Epithelial cell of proximal tubule (primary cell): ENCODE data around the gene KRTAP10-3. TPM values are rescaled to one million over a fixed set of nuclear protein-coding genes. Genes with fewer than 3 reads are reported as not detected.

ENCODE experiments used
- DNase-seq: peaks from one replicate; pipeline ENCODE4 v3.0.0-alpha.2; 2011; ENCODE audit warnings: low read depth
- H3K4me3 ChIP-seq: 2 replicates; pipeline ENCODE4 v1.5.1; 2011; ENCODE audit warnings: low read depth, mild to moderate bottlenecking, low read length
- CTCF ChIP-seq: conservative IDR thresholded peaks from 2 replicates; pipeline ENCODE4 v1.5.1; 2012; ENCODE audit warnings: low read depth, mild to moderate bottlenecking, low read length
- total RNA-seq: library from RNA; depleted of rRNA; stranded (reverse); fragments of >200 nt; gene quantifications from 2 replicates; pipeline ENCODE4 v1.2.3, GENCODE V29; 2015

KRTAP10-3 gene
- total RNA-seq, 1 donor from 2014 or later = not detected

- DNase-seq = no peak
- TF ChIP-seq CTCF = no peak
- no peak overlapping the region for H3K4me3 ChIP-seq
Measured at GRCh38 chr21:44533121-44533890, 25.3 kb downstream of the KRTAP10-3 start.

GRCh38 chr21:44532712-44533111, 25.9 kb downstream of the KRTAP10-3 start:
- H3K4me3 ChIP-seq = no peak overlapping the region
- DNase-seq = no peak
- TF ChIP-seq CTCF = no peak

GRCh38 chr21:44531606-44532564, 26.7 kb downstream of the KRTAP10-3 start:
- no peak for DNase-seq
- H3K4me3 ChIP-seq = no peak overlapping the region
- TF ChIP-seq CTCF = no peak

GRCh38 chr21:44530903-44531605, 27.5 kb downstream of the KRTAP10-3 start:
- no peak for DNase-seq
- H3K4me3 ChIP-seq = no peak overlapping the region
- TF ChIP-seq CTCF = no peak

GRCh38 chr21:44530221-44530902, 28.2 kb downstream of the KRTAP10-3 start:
- DNase-seq = no peak
- TF ChIP-seq CTCF = no peak
- H3K4me3 ChIP-seq = no peak overlapping the region

GRCh38 chr21:44529503-44530125, 29.0 kb downstream of the KRTAP10-3 start:
- DNase-seq = no peak
- H3K4me3 ChIP-seq = no peak overlapping the region
- no peak for TF ChIP-seq CTCF
